ENCODE measurements around the gene RAB35. TPM values are rescaled to one million over a fixed set of nuclear protein-coding genes. Genes with fewer than 3 reads are reported as not detected.

RAB35 gene
- total RNA-seq, 1 experiment from 2014 or later = 57.9 TPM

- TF ChIP-seq EZH2 (IDR thresholded peaks at IDR 0.05; ENCODE audit: borderline replicate concordance, low read depth, low read length, poor library complexity, severe bottlenecking) = no peak
- TF ChIP-seq, protein P1, sequence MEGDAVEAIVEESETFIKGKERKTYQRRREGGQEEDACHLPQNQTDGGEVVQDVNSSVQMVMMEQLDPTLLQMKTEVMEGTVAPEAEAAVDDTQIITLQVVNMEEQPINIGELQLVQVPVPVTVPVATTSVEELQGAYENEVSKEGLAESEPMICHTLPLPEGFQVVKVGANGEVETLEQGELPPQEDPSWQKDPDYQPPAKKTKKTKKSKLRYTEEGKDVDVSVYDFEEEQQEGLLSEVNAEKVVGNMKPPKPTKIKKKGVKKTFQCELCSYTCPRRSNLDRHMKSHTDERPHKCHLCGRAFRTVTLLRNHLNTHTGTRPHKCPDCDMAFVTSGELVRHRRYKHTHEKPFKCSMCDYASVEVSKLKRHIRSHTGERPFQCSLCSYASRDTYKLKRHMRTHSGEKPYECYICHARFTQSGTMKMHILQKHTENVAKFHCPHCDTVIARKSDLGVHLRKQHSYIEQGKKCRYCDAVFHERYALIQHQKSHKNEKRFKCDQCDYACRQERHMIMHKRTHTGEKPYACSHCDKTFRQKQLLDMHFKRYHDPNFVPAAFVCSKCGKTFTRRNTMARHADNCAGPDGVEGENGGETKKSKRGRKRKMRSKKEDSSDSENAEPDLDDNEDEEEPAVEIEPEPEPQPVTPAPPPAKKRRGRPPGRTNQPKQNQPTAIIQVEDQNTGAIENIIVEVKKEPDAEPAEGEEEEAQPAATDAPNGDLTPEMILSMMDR (conservative IDR thresholded peaks at IDR 0.05; ENCODE audit: low read depth, low read length) = no peak
- H3K36me3 ChIP-seq (ENCODE audit: insufficient read depth, low read length, poor library complexity, severe bottlenecking) = peaks cover 7% of the 10 kb centered on the region
- intact Hi-C loops (cut with micrococcal nuclease; ENCODE audit: unreplicated experiment) = no loop called here
- BruUV-seq (replicated peaks) = TSS peak; percentile 54
- no peaks in the 10 kb centered on the region for H3K9me3 ChIP-seq (ENCODE audit: low read depth, low read length, poor library complexity, severe bottlenecking)
- ChIA-PET POLR2A (ENCODE audit: low non-redundant PET) (no interaction called here), CTCF (no interaction called here)
- no peaks in the 10 kb centered on the region for H3K27me3 ChIP-seq (replicated peaks; ENCODE audit: insufficient read depth, low read depth, low read length, poor library complexity)
- no peak overlapping the region for H3K4me3 ChIP-seq (ENCODE audit: low read depth, low read length, poor library complexity, severe bottlenecking)
- peaks cover 11% of the 10 kb centered on the region for H3K4me1 ChIP-seq (ENCODE audit: insufficient read depth, low read length, poor library complexity, severe bottlenecking)
- no peak for DNase-seq (ENCODE audit: low spot score)
- H3K27ac ChIP-seq (ENCODE audit: low read depth, low read length, poor library complexity, severe bottlenecking) = no peak overlapping the region
Measured at GRCh38 chr12:120095736-120096135, 20.8 kb downstream of the RAB35 start.

DNA sequence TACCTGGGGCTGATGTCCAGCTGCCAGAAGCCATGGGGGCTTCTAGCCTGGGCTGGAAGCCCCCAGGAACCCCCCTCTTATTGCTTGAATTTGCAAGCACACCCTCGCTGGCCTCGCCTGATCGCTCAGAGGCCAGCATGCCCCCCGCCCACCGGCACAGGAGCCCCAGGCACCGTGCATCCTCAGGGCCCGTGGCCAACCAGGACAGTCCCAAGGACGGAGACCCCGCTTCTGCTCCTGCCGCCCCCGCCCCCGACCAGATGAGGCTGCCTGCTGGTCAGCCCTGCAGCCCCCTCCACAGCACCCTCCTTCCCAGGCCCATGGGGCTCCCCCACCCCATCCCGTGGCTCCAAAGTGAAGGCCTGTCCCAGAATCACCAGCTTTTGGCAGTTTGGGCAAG is 21.2 kb downstream of the RAB35 start:
- Histone ChIP-seq H3K4me1 (ENCODE audit: insufficient read depth, low read length, poor library complexity, severe bottlenecking) (peaks cover 15% of the 10 kb centered on the region), H3K27me3 (replicated peaks; ENCODE audit: insufficient read depth, low read depth, low read length, poor library complexity) (no peaks in the 10 kb centered on the region), H3K9me3 (ENCODE audit: low read depth, low read length, poor library complexity, severe bottlenecking) (no peaks in the 10 kb centered on the region), H3K36me3 (ENCODE audit: insufficient read depth, low read length, poor library complexity, severe bottlenecking) (peaks cover 7% of the 10 kb centered on the region), H3K4me3 (ENCODE audit: low read depth, low read length, poor library complexity, severe bottlenecking) (no peak overlapping the region), H3K27ac (ENCODE audit: low read depth, low read length, poor library complexity, severe bottlenecking) (no peak overlapping the region)
- ChIA-PET POLR2A (ENCODE audit: low non-redundant PET) (no interaction called here), CTCF (no interaction called here)
- intact Hi-C loops (cut with micrococcal nuclease; ENCODE audit: unreplicated experiment) = no loop called here
- BruUV-seq (replicated peaks) = no TSS peak
- TF ChIP-seq, protein P1 (conservative IDR thresholded peaks at IDR 0.05; ENCODE audit: low read depth, low read length) = no peak
- no peak for TF ChIP-seq EZH2 (IDR thresholded peaks at IDR 0.05; ENCODE audit: borderline replicate concordance, low read depth, low read length, poor library complexity, severe bottlenecking)
- DNase-seq (ENCODE audit: low spot score) = no peak

- H3K4me3 ChIP-seq (ENCODE audit: low read depth, low read length, poor library complexity, severe bottlenecking) = no peak overlapping the region
- no TSS peak for BruUV-seq (replicated peaks)
- intact Hi-C loops (cut with micrococcal nuclease; ENCODE audit: unreplicated experiment) = no loop called here
- ChIA-PET POLR2A (ENCODE audit: low non-redundant PET) (no interaction called here), CTCF (no interaction called here)
- H3K4me1 ChIP-seq (ENCODE audit: insufficient read depth, low read length, poor library complexity, severe bottlenecking) = peaks cover 23% of the 10 kb centered on the region
- DNase-seq (ENCODE audit: low spot score) = no peak
- H3K9me3 ChIP-seq (ENCODE audit: low read depth, low read length, poor library complexity, severe bottlenecking) = no peaks in the 10 kb centered on the region
- H3K36me3 ChIP-seq (ENCODE audit: insufficient read depth, low read length, poor library complexity, severe bottlenecking) = peaks cover 4% of the 10 kb centered on the region
- H3K27ac ChIP-seq (ENCODE audit: low read depth, low read length, poor library complexity, severe bottlenecking) = no peak overlapping the region
- no peak for TF ChIP-seq EZH2 (IDR thresholded peaks at IDR 0.05; ENCODE audit: borderline replicate concordance, low read depth, low read length, poor library complexity, severe bottlenecking)
- TF ChIP-seq, protein P1 (conservative IDR thresholded peaks at IDR 0.05; ENCODE audit: low read depth, low read length) = no peak
- H3K27me3 ChIP-seq (replicated peaks; ENCODE audit: insufficient read depth, low read depth, low read length, poor library complexity) = no peaks in the 10 kb centered on the region
Measured at GRCh38 chr12:120094485-120094884, 22.1 kb downstream of the RAB35 start.

Data from A673 (cell line).